ENCODE data around the gene KYNU. TPM values are rescaled to one million over a fixed set of nuclear protein-coding genes. Genes with fewer than 3 reads are reported as not detected.

The KYNU gene
- total and polyA plus RNA-seq, 2 experiments from 2014 or later, result 7.6 to 13.1 TPM

DNA sequence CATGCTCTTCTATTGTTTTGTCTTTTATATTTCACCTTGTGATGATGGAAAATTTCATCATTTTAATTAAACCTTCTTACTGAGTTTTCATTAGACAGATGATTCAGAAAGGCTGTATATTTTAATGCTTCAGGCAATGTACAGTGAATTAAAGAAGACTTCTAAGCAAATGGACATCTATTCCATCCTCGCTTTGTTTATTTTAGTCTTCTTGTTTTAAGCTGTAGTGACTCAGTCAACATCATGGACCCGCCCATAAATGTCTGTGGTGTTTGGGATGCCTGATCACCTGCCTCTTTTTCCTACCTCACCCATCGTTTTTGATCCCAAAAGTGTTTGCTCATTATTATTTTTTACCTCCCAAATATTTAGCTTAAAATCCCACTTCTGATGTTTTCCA, 43.1 kb downstream of the KYNU start:
- 87% methylated on average over 3 of the region's 3 CpGs for WGBS (ENCODE audit: low lambda C conversion rate, missing lambda C conversion rate)
- H3K27me3 ChIP-seq, result no peaks in the 10 kb centered on the region
- H3K79me2 ChIP-seq, result no peaks in the 10 kb centered on the region
- no peak overlapping the region for H3K4me3 ChIP-seq
- TF ChIP-seq EZH2phosphoT487 (IDR thresholded peaks at IDR 0.05; ENCODE audit: low read depth, severe bottlenecking, unreplicated experiment) (no peak), EZH2 (IDR thresholded peaks at IDR 0.05; ENCODE audit: borderline replicate concordance) (no peak)
- TF ChIP-seq, protein P1, sequence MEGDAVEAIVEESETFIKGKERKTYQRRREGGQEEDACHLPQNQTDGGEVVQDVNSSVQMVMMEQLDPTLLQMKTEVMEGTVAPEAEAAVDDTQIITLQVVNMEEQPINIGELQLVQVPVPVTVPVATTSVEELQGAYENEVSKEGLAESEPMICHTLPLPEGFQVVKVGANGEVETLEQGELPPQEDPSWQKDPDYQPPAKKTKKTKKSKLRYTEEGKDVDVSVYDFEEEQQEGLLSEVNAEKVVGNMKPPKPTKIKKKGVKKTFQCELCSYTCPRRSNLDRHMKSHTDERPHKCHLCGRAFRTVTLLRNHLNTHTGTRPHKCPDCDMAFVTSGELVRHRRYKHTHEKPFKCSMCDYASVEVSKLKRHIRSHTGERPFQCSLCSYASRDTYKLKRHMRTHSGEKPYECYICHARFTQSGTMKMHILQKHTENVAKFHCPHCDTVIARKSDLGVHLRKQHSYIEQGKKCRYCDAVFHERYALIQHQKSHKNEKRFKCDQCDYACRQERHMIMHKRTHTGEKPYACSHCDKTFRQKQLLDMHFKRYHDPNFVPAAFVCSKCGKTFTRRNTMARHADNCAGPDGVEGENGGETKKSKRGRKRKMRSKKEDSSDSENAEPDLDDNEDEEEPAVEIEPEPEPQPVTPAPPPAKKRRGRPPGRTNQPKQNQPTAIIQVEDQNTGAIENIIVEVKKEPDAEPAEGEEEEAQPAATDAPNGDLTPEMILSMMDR (IDR thresholded peaks at IDR 0.05; ENCODE audit: poor library complexity), result no peak
- H3K4me2 ChIP-seq, result no peak overlapping the region
- no peaks in the 10 kb centered on the region for H3K36me3 ChIP-seq (replicated peaks; ENCODE audit: insufficient read depth, low read depth)
- no peaks in the 10 kb centered on the region for H4K20me1 ChIP-seq (ENCODE audit: insufficient read depth, poor library complexity, severe bottlenecking)
- no peak overlapping the region for H2AFZ ChIP-seq
- H3K9me3 ChIP-seq (ENCODE audit: low read depth), result no peaks in the 10 kb centered on the region
- DNase-seq (ENCODE audit: low spot score), result no peak
- H3K4me1 ChIP-seq (ENCODE audit: insufficient read depth), result peaks cover 4% of the 10 kb centered on the region
- H3K27ac ChIP-seq, result no peak overlapping the region
- no peaks in the 10 kb centered on the region for H3K9me2 ChIP-seq (replicated peaks; ENCODE audit: insufficient read depth)

DNA sequence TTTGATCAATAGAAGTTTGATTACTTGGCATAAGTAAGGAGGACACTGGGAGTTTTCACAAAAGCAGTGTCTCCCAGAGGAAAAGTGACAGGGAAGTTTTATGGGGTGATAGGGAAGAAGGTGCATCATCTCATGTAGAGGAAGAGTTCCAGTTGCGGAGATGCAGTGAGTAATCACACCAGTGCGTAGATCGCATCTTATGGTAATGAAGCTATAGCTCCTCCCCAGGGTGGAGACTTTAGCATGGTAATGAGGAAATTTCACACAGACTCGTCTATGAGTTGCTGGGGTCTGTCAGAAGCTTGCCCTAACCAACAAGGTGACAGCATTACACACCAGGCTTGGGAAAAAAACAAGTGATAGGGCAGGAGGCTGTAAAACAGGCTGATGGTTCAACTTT, 49.0 kb downstream of the KYNU start:
- no peak for DNase-seq (ENCODE audit: low spot score)
- no peaks in the 10 kb centered on the region for H3K36me3 ChIP-seq (replicated peaks; ENCODE audit: insufficient read depth, low read depth)
- no peaks in the 10 kb centered on the region for H3K27me3 ChIP-seq
- H3K79me2 ChIP-seq, result no peaks in the 10 kb centered on the region
- H3K4me2 ChIP-seq, result no peak overlapping the region
- WGBS (ENCODE audit: low lambda C conversion rate, missing lambda C conversion rate), result 96% methylated on average over 4 of the region's 4 CpGs
- no peaks in the 10 kb centered on the region for H3K9me2 ChIP-seq (replicated peaks; ENCODE audit: insufficient read depth)
- no peak overlapping the region for H2AFZ ChIP-seq
- no peak overlapping the region for H3K27ac ChIP-seq
- H4K20me1 ChIP-seq (ENCODE audit: insufficient read depth, poor library complexity, severe bottlenecking), result no peaks in the 10 kb centered on the region
- no peaks in the 10 kb centered on the region for H3K9me3 ChIP-seq (ENCODE audit: low read depth)
- no peak overlapping the region for H3K4me3 ChIP-seq
- H3K4me1 ChIP-seq (ENCODE audit: insufficient read depth), result no peaks in the 10 kb centered on the region
- no peak for TF ChIP-seq EZH2phosphoT487 (IDR thresholded peaks at IDR 0.05; ENCODE audit: low read depth, severe bottlenecking, unreplicated experiment)
- TF ChIP-seq EZH2 (IDR thresholded peaks at IDR 0.05; ENCODE audit: borderline replicate concordance), result no peak
- TF ChIP-seq, protein P1 (IDR thresholded peaks at IDR 0.05; ENCODE audit: poor library complexity), result no peak

DNA sequence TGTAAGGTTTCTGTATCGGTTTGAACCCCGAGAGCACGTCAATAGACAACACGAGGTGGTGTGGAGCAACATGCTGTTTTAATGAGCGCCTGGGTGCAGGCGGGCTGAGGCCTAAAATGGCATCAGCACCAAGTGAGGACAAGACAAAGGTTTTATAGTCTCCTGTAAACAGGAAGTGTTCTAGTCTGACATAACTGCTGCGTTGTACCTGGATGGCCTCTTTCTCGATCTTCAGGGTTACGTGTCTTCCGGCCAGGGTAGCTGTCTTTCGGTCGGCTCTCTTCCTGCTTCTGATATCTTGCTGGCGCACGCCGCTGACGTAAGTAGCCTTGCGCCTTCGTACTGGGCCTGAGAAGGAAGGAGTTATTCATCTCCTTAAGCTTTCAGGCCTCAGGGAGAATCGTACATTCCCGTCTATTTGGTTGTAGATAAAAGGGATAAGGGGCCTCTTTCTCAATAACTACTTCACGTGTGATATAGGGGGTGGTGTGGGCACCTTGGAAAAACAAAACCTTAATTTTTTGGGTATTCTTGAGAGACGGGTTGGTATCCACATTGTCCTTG, 53.5 kb downstream of the KYNU start:
- TF ChIP-seq, protein P1 (IDR thresholded peaks at IDR 0.05; ENCODE audit: poor library complexity), result no peak
- TF ChIP-seq EZH2phosphoT487 (IDR thresholded peaks at IDR 0.05; ENCODE audit: low read depth, severe bottlenecking, unreplicated experiment), result no peak
- no peak for TF ChIP-seq EZH2 (IDR thresholded peaks at IDR 0.05; ENCODE audit: borderline replicate concordance)
- WGBS (ENCODE audit: low lambda C conversion rate, missing lambda C conversion rate), result 92% methylated on average over 22 of the region's 22 CpGs
- no peak for DNase-seq (ENCODE audit: low spot score)

More for the DNA sequence above, 53.5 kb downstream of the KYNU start:
- Histone ChIP-seq H3K27ac (no peak overlapping the region), H3K27me3 (no peaks in the 10 kb centered on the region), H2AFZ (no peak overlapping the region), H3K4me3 (no peak overlapping the region), H3K36me3 (replicated peaks; ENCODE audit: insufficient read depth, low read depth) (no peaks in the 10 kb centered on the region), H3K9me3 (ENCODE audit: low read depth) (no peaks in the 10 kb centered on the region), H3K79me2 (no peaks in the 10 kb centered on the region), H3K4me1 (ENCODE audit: insufficient read depth) (no peaks in the 10 kb centered on the region), H3K9me2 (replicated peaks; ENCODE audit: insufficient read depth) (no peaks in the 10 kb centered on the region), H4K20me1 (ENCODE audit: insufficient read depth, poor library complexity, severe bottlenecking) (no peaks in the 10 kb centered on the region), H3K4me2 (no peak overlapping the region)

Measured in hepatocyte (in vitro differentiated cells).